NCI-H69 (cell line): ENCODE results near the gene RPS6KA3.
A peak's percentile ranks its signal among the peaks of the same experiment; 100 is the strongest.
"Not testable (repeated sequence)": the region's sequence is repeated elsewhere in the genome, so short reads cannot be mapped to it uniquely, and the experiment has no call there.

Source experiments
- DNase-seq: peaks from one replicate; lab custom pipeline; 2025; lab: John Stamatoyannopoulos, UW

The RPS6KA3 gene

DNA sequence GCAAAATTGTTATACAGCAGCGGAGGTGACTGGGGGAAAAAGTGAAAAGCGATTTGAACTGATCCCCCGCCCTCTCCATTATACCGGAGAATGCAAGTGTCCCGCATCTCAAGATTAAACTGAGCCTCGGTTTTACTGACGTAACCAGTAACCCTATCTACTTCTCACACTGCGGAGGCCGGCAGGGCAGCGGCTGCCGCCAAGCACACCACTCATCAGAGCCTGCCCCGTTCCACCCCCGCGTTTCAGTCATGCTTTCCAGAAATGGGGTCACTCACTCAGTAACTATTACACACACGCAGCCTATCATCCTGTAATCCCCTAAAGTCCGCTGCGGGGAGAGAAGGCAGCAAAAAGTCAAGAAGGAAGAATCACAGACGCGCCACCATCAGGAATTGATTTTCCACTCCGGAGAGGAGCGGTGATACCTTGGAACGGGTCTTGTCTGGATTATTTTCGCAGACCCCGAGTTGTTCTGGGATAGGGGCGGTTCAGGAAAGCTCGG lies 1.4 kb downstream of the RPS6KA3 start:
- peak; percentile 62 for DNase-seq

GRCh38 chrX:20263474-20263873 lies 3.2 kb downstream of the RPS6KA3 start:
- no peak for DNase-seq

DNA sequence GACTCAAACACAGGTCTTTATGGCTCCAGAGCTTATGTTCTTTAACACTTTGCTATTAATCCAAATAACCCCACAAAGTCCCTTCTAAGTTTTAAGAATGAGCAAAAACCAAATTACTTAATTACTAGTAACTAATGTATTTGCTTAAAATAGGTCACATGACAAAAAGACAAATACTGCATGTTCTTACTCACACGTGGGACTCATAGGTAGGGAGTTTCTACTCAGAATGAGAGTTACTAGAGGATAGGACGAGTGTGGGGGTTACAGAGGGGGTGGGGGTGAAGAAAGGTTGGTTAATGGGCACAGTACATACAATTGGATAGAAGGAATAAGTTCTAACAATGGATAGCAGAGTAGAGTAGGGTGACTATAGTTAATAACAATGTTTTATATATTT lies 5.8 kb downstream of the RPS6KA3 start:
- no peak for DNase-seq

DNA sequence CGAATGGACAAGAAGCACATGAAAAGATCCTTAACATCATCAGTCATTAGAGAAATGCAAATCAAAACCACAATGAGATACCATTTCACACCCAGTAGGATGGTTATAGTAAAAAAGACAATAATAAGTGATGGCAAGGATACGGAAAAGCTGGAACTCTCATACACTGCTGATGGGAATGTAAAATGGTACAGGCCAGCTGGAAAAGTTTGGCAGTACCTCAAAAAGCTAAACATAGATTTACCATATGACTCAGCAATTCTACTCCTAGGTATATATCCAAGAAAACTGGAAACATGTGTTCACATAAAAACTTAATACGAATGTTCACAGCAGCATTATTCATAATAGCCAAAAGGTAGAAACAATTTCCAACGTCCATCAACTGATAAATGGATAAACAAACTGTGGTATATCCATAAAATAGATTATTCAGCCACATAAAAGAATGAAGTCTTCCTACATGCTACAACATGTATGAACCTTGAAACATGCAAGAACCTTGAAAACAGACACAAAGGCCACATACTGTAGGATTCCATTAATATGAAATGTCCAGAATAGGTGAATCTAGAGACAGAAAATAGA lies 11.9 kb downstream of the RPS6KA3 start:
- no peak for DNase-seq

DNA sequence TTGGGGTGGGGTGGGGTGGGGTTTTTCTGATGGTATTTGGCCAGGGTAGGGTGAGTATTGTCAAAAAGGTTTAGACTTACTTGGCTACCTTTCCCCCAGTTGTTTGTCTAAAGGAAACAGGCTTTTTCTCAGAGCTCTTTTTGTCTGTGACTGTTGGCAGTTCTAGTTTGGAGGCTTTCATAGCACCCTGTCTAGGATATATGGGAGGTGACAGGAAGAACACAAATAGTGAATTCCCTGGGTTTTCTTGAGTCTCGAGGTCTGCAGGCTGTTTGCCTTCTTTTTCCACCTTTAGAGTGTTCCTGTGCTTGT lies 13.5 kb downstream of the RPS6KA3 start:
- DNase-seq: peak; percentile 16

GRCh38 chrX:20252381-20253231 lies 14.1 kb downstream of the RPS6KA3 start:
- peak; percentile 19 for DNase-seq

DNA sequence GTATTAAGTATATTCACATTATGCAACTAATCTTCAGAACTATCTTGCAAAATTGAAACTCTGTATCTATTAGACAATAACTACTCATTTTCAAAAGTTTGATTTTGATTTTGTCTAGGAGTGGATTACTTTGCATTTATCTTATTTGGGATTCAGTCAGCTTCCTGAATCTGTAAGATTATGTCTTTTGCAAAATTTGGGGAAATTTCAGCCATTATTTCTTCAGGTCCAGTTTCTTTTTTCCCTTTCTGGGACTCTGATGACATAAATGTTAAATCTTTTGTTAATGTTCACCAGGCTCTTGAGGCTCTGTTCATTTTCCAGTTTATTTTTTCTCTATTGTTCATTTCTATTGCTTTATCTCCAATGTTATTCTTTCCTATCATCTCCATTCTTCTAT lies 15.0 kb downstream of the RPS6KA3 start:
- DNase-seq: no peak

DNA sequence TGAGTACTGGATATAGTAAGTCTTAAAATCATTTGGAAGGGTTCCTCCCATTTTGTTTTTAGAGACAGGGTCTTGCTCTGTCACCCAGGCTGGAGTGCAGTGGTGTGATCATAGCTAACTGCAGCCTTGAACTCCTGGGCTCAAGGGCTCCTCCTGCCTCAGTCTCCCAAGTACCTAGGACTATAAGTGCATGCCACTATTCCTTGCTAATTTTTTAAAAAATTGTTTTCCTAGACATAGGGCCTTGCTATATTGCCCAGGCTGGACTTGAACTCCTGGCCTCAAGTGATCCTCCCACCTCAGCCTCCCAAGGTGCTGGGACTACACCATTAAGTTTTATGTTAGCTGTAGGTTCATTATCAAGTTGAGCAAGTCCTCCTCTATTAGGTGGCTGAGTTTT lies 16.6 kb downstream of the RPS6KA3 start:
- DNase-seq: not testable (repeated sequence)

- no peak for DNase-seq
Measured at GRCh38 chrX:20248592-20249192, 18.0 kb downstream of the RPS6KA3 start.

GRCh38 chrX:20244931-20245330 lies 21.8 kb downstream of the RPS6KA3 start:
- DNase-seq: no peak

DNA sequence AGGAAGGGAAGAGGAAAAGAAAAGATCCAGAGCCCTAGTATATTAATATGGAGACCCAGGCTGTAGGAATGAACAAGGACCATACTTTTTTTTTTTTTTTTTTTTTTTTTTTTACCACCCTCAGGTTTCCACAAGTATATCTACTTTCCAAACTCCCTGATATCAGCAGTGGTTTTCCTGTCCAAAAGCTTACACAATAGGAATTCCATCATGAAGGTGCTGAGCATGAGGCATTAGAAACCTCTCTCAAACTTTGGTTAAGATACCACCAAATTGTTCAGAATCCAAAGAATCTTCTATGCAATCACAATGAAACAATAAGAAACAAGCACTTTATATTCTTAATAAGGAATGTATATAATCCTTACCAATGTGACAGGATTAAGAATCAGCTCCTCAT lies 26.5 kb downstream of the RPS6KA3 start:
- DNase-seq: no peak

DNA sequence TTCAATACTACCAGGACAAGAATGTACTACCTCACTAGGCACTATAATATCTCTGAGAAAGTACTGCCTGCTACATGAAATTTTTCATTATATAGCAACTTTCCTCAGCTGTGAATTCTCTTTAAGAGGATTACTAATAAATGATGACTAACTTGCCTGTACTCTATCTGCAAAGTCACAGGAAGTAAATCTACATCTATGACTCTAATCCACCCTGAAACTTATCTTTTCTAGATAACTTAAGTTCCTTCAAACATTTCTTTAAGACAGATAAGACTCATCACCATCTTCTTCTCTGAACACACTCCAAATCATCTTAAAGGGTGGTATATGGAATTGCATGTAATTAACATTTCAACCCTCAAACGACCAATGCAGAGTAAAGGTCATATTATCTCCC lies 28.8 kb downstream of the RPS6KA3 start:
- DNase-seq: no peak

DNA sequence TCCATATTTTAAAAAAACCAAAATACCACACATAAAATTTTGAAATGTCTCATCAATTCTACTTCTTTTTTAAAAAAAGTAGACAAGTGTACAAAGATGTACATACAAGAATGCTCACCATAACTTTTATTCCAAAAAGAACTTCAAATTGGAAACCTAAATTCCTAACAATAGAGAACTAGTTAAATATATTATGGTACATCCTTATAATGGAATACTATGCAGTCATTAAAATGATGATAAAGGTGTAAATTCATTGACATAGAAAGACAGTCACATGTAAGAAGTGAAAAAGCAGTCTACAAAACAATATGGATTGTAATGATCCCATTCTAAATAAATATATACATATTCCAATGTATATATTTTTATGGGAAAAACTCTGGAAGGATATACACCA lies 31.0 kb downstream of the RPS6KA3 start:
- no peak for DNase-seq

- DNase-seq: no peak
Measured at GRCh38 chrX:20233336-20233735, 33.4 kb downstream of the RPS6KA3 start.

GRCh38 chrX:20231598-20231997 lies 35.1 kb downstream of the RPS6KA3 start:
- no peak for DNase-seq

GRCh38 chrX:20230406-20230805 lies 36.3 kb downstream of the RPS6KA3 start:
- DNase-seq: no peak

- no peak for DNase-seq
Measured at GRCh38 chrX:20229155-20229554, 37.6 kb downstream of the RPS6KA3 start.

DNA sequence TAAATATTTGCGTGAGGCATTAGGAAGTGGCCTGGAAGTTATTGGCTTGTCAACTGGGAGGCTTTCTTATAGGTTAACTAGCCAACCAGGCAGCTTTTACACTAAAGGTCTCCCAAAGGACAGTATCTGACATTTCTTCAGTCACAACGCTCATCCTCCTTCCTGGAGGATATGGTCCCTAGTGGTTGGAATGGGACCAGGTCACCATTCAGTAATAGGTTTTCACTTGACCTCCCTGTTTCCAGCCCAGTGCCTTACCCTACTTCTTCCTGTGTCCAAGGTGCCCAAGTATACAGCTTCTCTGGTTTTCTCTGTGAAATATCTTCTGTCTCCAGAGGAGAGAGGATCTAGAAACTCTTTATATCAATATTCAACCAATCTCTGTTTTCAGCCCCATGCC lies 38.5 kb downstream of the RPS6KA3 start:
- no peak for DNase-seq

DNA sequence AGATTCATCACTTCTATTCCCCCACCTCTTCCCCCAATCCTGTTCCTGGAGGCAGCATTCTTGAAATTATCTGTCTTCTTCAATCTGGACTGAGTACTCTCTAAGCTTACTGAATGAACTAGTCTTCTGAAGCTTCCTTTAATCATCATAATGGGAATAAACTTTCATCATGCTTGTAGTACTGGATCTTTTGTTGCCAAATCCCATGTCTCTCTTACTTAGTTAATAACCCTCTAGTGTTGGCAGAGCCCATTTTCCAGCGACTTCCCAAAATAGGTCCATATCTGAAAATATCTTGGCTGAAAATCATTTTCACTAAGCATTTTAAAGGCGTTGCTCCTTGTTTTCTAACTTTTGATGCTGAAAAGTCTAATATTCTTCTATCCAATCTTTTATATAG lies 39.6 kb downstream of the RPS6KA3 start:
- no peak for DNase-seq

DNA sequence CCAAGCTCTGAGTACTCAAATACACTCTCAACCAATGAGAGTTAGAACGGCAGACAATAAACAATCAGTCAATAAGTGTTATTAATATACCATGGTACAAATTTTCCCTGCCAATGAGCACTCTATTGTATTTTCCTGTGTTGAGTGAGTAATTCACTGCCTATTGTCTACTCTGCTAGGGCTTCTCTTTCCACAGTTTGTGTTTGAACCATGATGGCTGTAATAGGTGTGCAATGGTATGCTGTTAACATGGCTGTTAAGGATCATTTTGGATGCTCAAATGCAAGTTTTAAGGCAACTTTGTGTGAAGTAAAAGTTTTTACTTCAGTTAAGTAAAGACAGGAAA lies 41.2 kb downstream of the RPS6KA3 start:
- DNase-seq: no peak

- no peak for DNase-seq
Measured at GRCh38 chrX:20224814-20225487, 41.8 kb downstream of the RPS6KA3 start.

- no peak for DNase-seq
Measured at GRCh38 chrX:20221902-20222301, 44.8 kb downstream of the RPS6KA3 start.
